Memory B cell (primary cell): ENCODE data around the gene UBAP1L.
"Not testable (repeated sequence)": the region's sequence is repeated elsewhere in the genome, so short reads cannot be mapped to it uniquely, and the experiment has no call there.

Experiments
- ATAC-seq: fragments of 150-1000 bp; cut with Tn5 transposase; 2 replicates; pipeline ENCODE4 v1.10.0; 2021; ENCODE audit warnings: low read depth, mild to moderate bottlenecking, moderate library complexity
- DNase-seq, 2 donors: peaks; one replicate each; pipeline ENCODE4 v3.0.0; 2022; ENCODE audit warnings: low spot score in 2 of 2
- H3K27ac Mint-ChIP-seq: one replicate; pipeline ENCODE4 v1.8.0; 2022; ENCODE audit warnings: mild to moderate bottlenecking, moderate library complexity, mixed read lengths
- H3K27me3 Mint-ChIP-seq: one replicate; pipeline ENCODE4 v1.8.0; 2022; ENCODE audit warnings: mixed read lengths
- H3K36me3 Mint-ChIP-seq: one replicate; pipeline ENCODE4 v1.8.0; 2022; ENCODE audit warnings: mild to moderate bottlenecking, mixed read lengths
- H3K4me1 Mint-ChIP-seq: one replicate; pipeline ENCODE4 v1.8.0; 2022; ENCODE audit warnings: mixed read lengths
- H3K4me3 Mint-ChIP-seq: one replicate; pipeline ENCODE4 v1.8.0; 2022; ENCODE audit warnings: mild to moderate bottlenecking, moderate library complexity, mixed read lengths
- H3K9me3 Mint-ChIP-seq: one replicate; pipeline ENCODE4 v1.8.0; 2022; ENCODE audit warnings: mixed read lengths

Gene UBAP1L

GRCh38 chr15:65115086-65115485 lies at the start of gene UBAP1L:
Gene UBAP1L, minus strand, starts transcription at chr15:65115200. Its CDS starts 8,985 bp downstream, at chr15:65106215.
- ATAC-seq (no peak), DNase-seq (no peak)
- no peaks in the 10 kb centered on the region for H3K9me3 Mint-ChIP-seq
- H3K36me3 Mint-ChIP-seq: peaks cover 43% of the 10 kb centered on the region
- no peak within 1 kb of the TSS for H3K4me3 Mint-ChIP-seq
- H3K27ac Mint-ChIP-seq: no peak within 1 kb of the TSS
- no peaks in the 10 kb centered on the region for H3K27me3 Mint-ChIP-seq
- no peaks in the 10 kb centered on the region for H3K4me1 Mint-ChIP-seq

- DNase-seq: no peak
- no peaks in the 10 kb centered on the region for H3K27me3 Mint-ChIP-seq
- no peaks in the 10 kb centered on the region for H3K4me1 Mint-ChIP-seq
- peaks cover 5% of the 10 kb centered on the region for H3K36me3 Mint-ChIP-seq
- no peaks in the 10 kb centered on the region for H3K9me3 Mint-ChIP-seq
- H3K4me3 Mint-ChIP-seq: no peak overlapping the region
- no peak overlapping the region for H3K27ac Mint-ChIP-seq
- no peak for ATAC-seq
These were observed 49.1 kb upstream of the UBAP1L start for GRCh38 chr15:65164139-65164538.

- DNase-seq (no peak), ATAC-seq (no peak)
- Mint-ChIP-seq H3K4me3 (no peak overlapping the region), H3K4me1 (no peaks in the 10 kb centered on the region), H3K36me3 (peaks cover 3% of the 10 kb centered on the region), H3K9me3 (no peaks in the 10 kb centered on the region), H3K27ac (no peak overlapping the region), H3K27me3 (no peaks in the 10 kb centered on the region)
These were observed 48.0 kb upstream of the UBAP1L start for GRCh38 chr15:65163041-65163440.

- H3K9me3 Mint-ChIP-seq: no peaks in the 10 kb centered on the region
- no peak overlapping the region for H3K27ac Mint-ChIP-seq
- H3K4me1 Mint-ChIP-seq: no peaks in the 10 kb centered on the region
- no peak overlapping the region for H3K4me3 Mint-ChIP-seq
- no peaks in the 10 kb centered on the region for H3K27me3 Mint-ChIP-seq
- peaks cover 26% of the 10 kb centered on the region for H3K36me3 Mint-ChIP-seq
- ATAC-seq (no peak), DNase-seq (no peak)
These were observed 41.7 kb upstream of the UBAP1L start for GRCh38 chr15:65156692-65157091.

GRCh38 chr15:65154720-65155119 lies 39.7 kb upstream of the UBAP1L start:
- Mint-ChIP-seq H3K4me3 (no peak overlapping the region), H3K27me3 (no peaks in the 10 kb centered on the region), H3K36me3 (peaks cover 28% of the 10 kb centered on the region), H3K4me1 (no peaks in the 10 kb centered on the region), H3K27ac (no peak overlapping the region), H3K9me3 (no peaks in the 10 kb centered on the region)
- DNase-seq (no peak), ATAC-seq (no peak)

GRCh38 chr15:65147902-65148301 lies 32.9 kb upstream of the UBAP1L start:
- H3K27ac Mint-ChIP-seq: peak overlapping the region; percentile 31
- DNase-seq (no peak), ATAC-seq (no peak)
- no peaks in the 10 kb centered on the region for H3K9me3 Mint-ChIP-seq
- no peaks in the 10 kb centered on the region for H3K4me1 Mint-ChIP-seq
- H3K4me3 Mint-ChIP-seq: no peak overlapping the region
- H3K27me3 Mint-ChIP-seq: no peaks in the 10 kb centered on the region
- peaks cover 16% of the 10 kb centered on the region for H3K36me3 Mint-ChIP-seq

GRCh38 chr15:65146438-65146837 lies 31.4 kb upstream of the UBAP1L start:
- no peak overlapping the region for H3K27ac Mint-ChIP-seq
- H3K4me3 Mint-ChIP-seq: no peak overlapping the region
- no peaks in the 10 kb centered on the region for H3K27me3 Mint-ChIP-seq
- H3K9me3 Mint-ChIP-seq: no peaks in the 10 kb centered on the region
- no peaks in the 10 kb centered on the region for H3K4me1 Mint-ChIP-seq
- DNase-seq: no peak
- no peak for ATAC-seq
- peaks cover 11% of the 10 kb centered on the region for H3K36me3 Mint-ChIP-seq

- ATAC-seq, H3K4me3 Mint-ChIP-seq, H3K27me3 Mint-ChIP-seq, H3K36me3 Mint-ChIP-seq, H3K4me1 Mint-ChIP-seq, DNase-seq, H3K9me3 Mint-ChIP-seq, H3K27ac Mint-ChIP-seq: not testable (repeated sequence)
These were observed 23.6 kb upstream of the UBAP1L start for GRCh38 chr15:65138631-65139030.

- not testable (repeated sequence) for H3K36me3 Mint-ChIP-seq, H3K9me3 Mint-ChIP-seq, H3K27ac Mint-ChIP-seq, ATAC-seq, DNase-seq, H3K27me3 Mint-ChIP-seq, H3K4me1 Mint-ChIP-seq, H3K4me3 Mint-ChIP-seq
These were observed 22.9 kb upstream of the UBAP1L start for GRCh38 chr15:65137893-65138292.

- H3K27ac Mint-ChIP-seq, H3K9me3 Mint-ChIP-seq, DNase-seq, H3K4me3 Mint-ChIP-seq, ATAC-seq, H3K36me3 Mint-ChIP-seq, H3K27me3 Mint-ChIP-seq: not testable (repeated sequence)
- H3K4me1 Mint-ChIP-seq: peaks cover 12% of the 10 kb centered on the region
These were observed 22.1 kb upstream of the UBAP1L start for GRCh38 chr15:65137089-65137488.

- ATAC-seq (no peak), DNase-seq (no peak)
- H3K36me3 Mint-ChIP-seq: peaks cover 5% of the 10 kb centered on the region
- H3K4me1 Mint-ChIP-seq: peaks cover 21% of the 10 kb centered on the region
- no peak overlapping the region for H3K27ac Mint-ChIP-seq
- H3K27me3 Mint-ChIP-seq: no peaks in the 10 kb centered on the region
- H3K9me3 Mint-ChIP-seq: peaks cover 6% of the 10 kb centered on the region
- H3K4me3 Mint-ChIP-seq: peak overlapping the region; percentile 93
These were observed 19.5 kb upstream of the UBAP1L start for GRCh38 chr15:65134538-65134937.

GRCh38 chr15:65133548-65134200 lies 18.7 kb upstream of the UBAP1L start, which contains the start of gene PDCD7:
Gene PDCD7, minus strand, starts transcription at chr15:65133808. Its CDS starts 27 bp downstream, at chr15:65133781.
- Mint-ChIP-seq H3K27me3 (no peaks in the 10 kb centered on the region), H3K36me3 (peaks cover 8% of the 10 kb centered on the region), H3K9me3 (peaks cover 6% of the 10 kb centered on the region), H3K4me3 (peak within 1 kb of the TSS; percentile 93), H3K27ac (peak within 1 kb of the TSS; percentile 96), H3K4me1 (peaks cover 25% of the 10 kb centered on the region)
- ATAC-seq (peak; percentile 94), DNase-seq (peak; percentile 63 to 64)

GRCh38 chr15:65132878-65133547 lies 18.0 kb upstream of the UBAP1L start:
- peak; percentile 20 to 47 for DNase-seq
- peak; percentile 33 for ATAC-seq
- peaks cover 11% of the 10 kb centered on the region for H3K36me3 Mint-ChIP-seq
- peak overlapping the region; percentile 93 for H3K4me3 Mint-ChIP-seq
- no peaks in the 10 kb centered on the region for H3K27me3 Mint-ChIP-seq
- H3K9me3 Mint-ChIP-seq: peaks cover 6% of the 10 kb centered on the region
- H3K27ac Mint-ChIP-seq: peak overlapping the region; percentile 96
- peaks cover 28% of the 10 kb centered on the region for H3K4me1 Mint-ChIP-seq

GRCh38 chr15:65130941-65131340 lies 15.9 kb upstream of the UBAP1L start:
- no peaks in the 10 kb centered on the region for H3K9me3 Mint-ChIP-seq
- peak overlapping the region; percentile 4 for H3K4me3 Mint-ChIP-seq
- H3K27me3 Mint-ChIP-seq: no peaks in the 10 kb centered on the region
- ATAC-seq: no peak
- H3K36me3 Mint-ChIP-seq: peaks cover 16% of the 10 kb centered on the region
- peaks cover 31% of the 10 kb centered on the region for H3K4me1 Mint-ChIP-seq
- DNase-seq: no peak
- H3K27ac Mint-ChIP-seq: no peak overlapping the region

GRCh38 chr15:65115542-65115941 lies 542 bp upstream of the UBAP1L start:
- H3K4me1 Mint-ChIP-seq: no peaks in the 10 kb centered on the region
- H3K36me3 Mint-ChIP-seq: peaks cover 43% of the 10 kb centered on the region
- no peaks in the 10 kb centered on the region for H3K9me3 Mint-ChIP-seq
- ATAC-seq (no peak), DNase-seq (no peak)
- no peaks in the 10 kb centered on the region for H3K27me3 Mint-ChIP-seq
- no peak overlapping the region for H3K4me3 Mint-ChIP-seq
- no peak overlapping the region for H3K27ac Mint-ChIP-seq
